Endothelial cell of umbilical vein (primary cell): ENCODE data around the gene FMO1. TPM values are rescaled to one million over a fixed set of nuclear protein-coding genes. Genes with fewer than 3 reads are reported as not detected.

ENCODE experiments used
- BruUV-seq: library from RNA; stranded (reverse); fragments of 400-500 nt; replicated peaks from 2 replicates; lab custom pipeline; 2021; lab: Mats Ljungman, UMichigan
- CTCF ChIA-PET: fragments of 300-600, 350-600 bp; sonication (Branson Sonifier 250); formaldehyde crosslinking; loops from one replicate; lab custom pipeline; 2021; ENCODE audit warnings: antibody characterized with exemption, inconsistent platforms; lab: Charles Lee
- POLR2A ChIA-PET: fragments of 300-600, 350-600 bp; sonication (Branson Sonifier 250); formaldehyde crosslinking; loops from one replicate; lab custom pipeline; 2021; ENCODE audit warnings: antibody characterized with exemption, inconsistent platforms; lab: Charles Lee
- DNase-seq: peaks from one replicate; pipeline ENCODE4 v3.0.0-alpha.2; 2011; ENCODE audit warnings: low read depth, low spot score
- FAIRE-seq: peaks from 2 replicates; lab custom pipeline; 2011; peaks lifted over from hg19 to GRCh38; lab: Jason Lieb, UNC
- H2AFZ ChIP-seq: 2 replicates; pipeline ENCODE4 v1.6.0; 2012; ENCODE audit warnings: low read depth, low read length, control low read depth, inconsistent platforms
- H3K27ac ChIP-seq: 2 replicates; pipeline ENCODE4 v1.5.1; 2011; ENCODE audit warnings: low read depth, mild to moderate bottlenecking, control low read depth, low read length, moderate library complexity; ENCODE audit not compliant: insufficient read depth
- H3K27me3 ChIP-seq, 2 experiments: 2 replicates each; pipeline versions ENCODE4 v1.6.0 to v1.6.1; 2011; ENCODE audit warnings: low read length in 2 of 2, mixed read lengths in 1 of 2; ENCODE audit not compliant: control insufficient read depth in 2 of 2, insufficient read depth in 2 of 2
- H3K36me3 ChIP-seq, 2 experiments: 2 replicates in 1 of 2; 3 replicates in 1 of 2; pipeline ENCODE4 v1.5.1; 2011; ENCODE audit warnings: low read length in 2 of 2, mild to moderate bottlenecking in 1 of 2, moderate library complexity in 1 of 2; ENCODE audit not compliant: control insufficient read depth in 2 of 2, insufficient read depth in 2 of 2; ENCODE audit errors: extremely low read depth in 1 of 2
- H3K4me1 ChIP-seq: 3 replicates; pipeline ENCODE4 v1.5.1; 2011; ENCODE audit warnings: mild to moderate bottlenecking, low read length; ENCODE audit not compliant: control insufficient read depth, insufficient read depth; ENCODE audit errors: extremely low read depth
- H3K4me2 ChIP-seq: 2 replicates; pipeline ENCODE4 v1.6.1; 2011; ENCODE audit warnings: low read length, control low read depth, mixed read lengths; ENCODE audit not compliant: insufficient read depth
- H3K4me3 ChIP-seq, 3 experiments: fragments of 200-600 bp in 1 of 3; sonication (generic), shearing (Covaris generic) in 1 of 3; replicated peaks in 1 of 3; 2 replicates each; pipeline ENCODE4 v1.5.1; 2011 to 2016; ENCODE audit warnings: control low read depth in 3 of 3, low read length in 3 of 3, mild to moderate bottlenecking in 2 of 3, inconsistent platforms in 1 of 3, low read depth in 1 of 3, moderate library complexity in 1 of 3; ENCODE audit not compliant: insufficient read depth in 1 of 3
- H3K79me2 ChIP-seq: 2 replicates; pipeline ENCODE4 v1.6.0; 2012; ENCODE audit warnings: low read length, inconsistent platforms; ENCODE audit not compliant: control insufficient read depth, insufficient read depth
- H3K9ac ChIP-seq: replicated peaks from 2 replicates; pipeline ENCODE3; 2011; ENCODE audit warnings: low read length, control low read depth; ENCODE audit not compliant: insufficient read depth; ENCODE audit errors: extremely low read depth
- H3K9me1 ChIP-seq: replicated peaks from 3 replicates; pipeline ENCODE4 v1.6.0; 2011; ENCODE audit warnings: mild to moderate bottlenecking, low read length; ENCODE audit not compliant: control insufficient read depth, insufficient read depth; ENCODE audit errors: extremely low read depth
- H3K9me3 ChIP-seq: replicated peaks from 2 replicates; pipeline ENCODE4 v1.5.1; 2012; ENCODE audit warnings: low read length, inconsistent platforms; ENCODE audit not compliant: control insufficient read depth, insufficient read depth
- H4K20me1 ChIP-seq: replicated peaks from 2 replicates; pipeline ENCODE3; 2011; ENCODE audit warnings: mild to moderate bottlenecking, low read length; ENCODE audit not compliant: control insufficient read depth, insufficient read depth; ENCODE audit errors: extremely low read depth
- EZH2 ChIP-seq: IDR thresholded peaks from 2 replicates; pipeline ENCODE4 v1.6.1; 2012; ENCODE audit warnings: borderline replicate concordance, low read depth, mild to moderate bottlenecking, moderate library complexity, low read length, inconsistent platforms; ENCODE audit not compliant: severe bottlenecking
- FOS ChIP-seq: IDR thresholded peaks from 2 replicates; pipeline ENCODE4 v1.6.1; 2011; ENCODE audit warnings: mild to moderate bottlenecking, low read length, moderate library complexity, borderline replicate concordance; ENCODE audit not compliant: insufficient read depth
- GATA2 ChIP-seq: IDR thresholded peaks from 2 replicates; pipeline ENCODE4 v1.7.0; 2011; ENCODE audit warnings: low read depth, mild to moderate bottlenecking, moderate library complexity, mixed read lengths, low read length; ENCODE audit not compliant: insufficient read length, insufficient read depth
- JUN ChIP-seq: IDR thresholded peaks from 2 replicates; pipeline ENCODE4 v1.6.1; 2011; ENCODE audit warnings: borderline replicate concordance, low read depth; ENCODE audit not compliant: insufficient read length, insufficient read depth
- MYC ChIP-seq: IDR thresholded peaks from one replicate; pipeline ENCODE4 v1.6.1; 2011; ENCODE audit warnings: mild to moderate bottlenecking, low read depth, low read length
- POLR2A ChIP-seq: IDR thresholded peaks from 2 replicates; pipeline ENCODE4 v1.6.1; 2012; ENCODE audit warnings: low read depth, mild to moderate bottlenecking, control low read depth, low read length
- POLR2AphosphoS5 ChIP-seq: IDR thresholded peaks from 2 replicates; pipeline ENCODE4 v1.6.1; 2012; ENCODE audit warnings: low read depth, mild to moderate bottlenecking, control low read depth, low read length, moderate library complexity; ENCODE audit not compliant: insufficient read depth
- dilution Hi-C: fragments of 300-500 bp; cut with MboI; formaldehyde crosslinking; loops from one replicate; pipeline ENCODE4 v1.15.0; 2019; ENCODE audit warnings: low sequenced_read_pairs; ENCODE audit not compliant: extremely low pct_ligation_motif_present
- intact Hi-C: fragments of 100-400 bp; cut with micrococcal nuclease; formaldehyde crosslinking; loops from one replicate; pipeline ENCODE4 v1.10.0; 2022
- polyA plus RNA-seq, 4 experiments: library from polyadenylated mRNA; depleted of rRNA in 3 of 4; stranded (reverse) in 3 of 4; unstranded in 1 of 4; fragments of >200 nt; gene quantifications; 2 replicates each; pipeline versions ENCODE4 v1.2.1 to v1.2.3, GENCODE V29; 2011 to 2012; ENCODE audit warnings: missing spikeins in 1 of 4
- total RNA-seq: library from RNA; stranded (reverse); gene quantifications from 2 replicates; pipeline ENCODE4 v1.2.3, GENCODE V29; 2021
- TF ChIP-seq, protein P1 (sequence below): IDR thresholded peaks from 2 replicates; pipeline ENCODE4 v1.6.1; 2011; ENCODE audit not compliant: insufficient read depth, insufficient read length
- TF ChIP-seq, protein P2 (sequence below), 2 donors: IDR thresholded peaks; 1 replicate in 1 of 2; 2 replicates in 1 of 2; pipeline ENCODE4 v1.5.1; 2011; ENCODE audit warnings: low read length in 2 of 2, mild to moderate bottlenecking in 2 of 2, moderate library complexity in 2 of 2, control low read depth in 1 of 2, inconsistent platforms in 1 of 2, low read depth in 1 of 2; ENCODE audit not compliant: insufficient read depth in 1 of 2; ENCODE audit errors: extremely low read depth in 1 of 2

FMO1 gene
- total and polyA plus RNA-seq, 2 donors (not counting 3 experiments of a cell fraction or from before 2014, with no cell fraction given): not detected

- ChIA-PET CTCF (interaction anchor here (1.0 to 3.1 kb wide), 2 partner anchors 10 to 18 kb away, joined by 3 to 8 read pairs; partner anchors contain the start of gene FMO4), POLR2A (no interaction called here)
- H3K27me3 ChIP-seq: no peaks in the 10 kb centered on the region
- no peak for FAIRE-seq
- no peaks in the 10 kb centered on the region for H3K9me3 ChIP-seq
- no peak for DNase-seq
- H3K27ac ChIP-seq: no peak overlapping the region
- no peaks in the 10 kb centered on the region for H3K36me3 ChIP-seq
- no peak overlapping the region for H3K4me2 ChIP-seq
- TF ChIP-seq, protein P1, sequence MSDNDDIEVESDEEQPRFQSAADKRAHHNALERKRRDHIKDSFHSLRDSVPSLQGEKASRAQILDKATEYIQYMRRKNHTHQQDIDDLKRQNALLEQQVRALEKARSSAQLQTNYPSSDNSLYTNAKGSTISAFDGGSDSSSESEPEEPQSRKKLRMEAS: no peak
- TF ChIP-seq MYC (no peak), GATA2 (no peak), POLR2A (no peak), JUN (no peak), FOS (no peak), POLR2AphosphoS5 (no peak), EZH2 (no peak)
- TF ChIP-seq, protein P2, sequence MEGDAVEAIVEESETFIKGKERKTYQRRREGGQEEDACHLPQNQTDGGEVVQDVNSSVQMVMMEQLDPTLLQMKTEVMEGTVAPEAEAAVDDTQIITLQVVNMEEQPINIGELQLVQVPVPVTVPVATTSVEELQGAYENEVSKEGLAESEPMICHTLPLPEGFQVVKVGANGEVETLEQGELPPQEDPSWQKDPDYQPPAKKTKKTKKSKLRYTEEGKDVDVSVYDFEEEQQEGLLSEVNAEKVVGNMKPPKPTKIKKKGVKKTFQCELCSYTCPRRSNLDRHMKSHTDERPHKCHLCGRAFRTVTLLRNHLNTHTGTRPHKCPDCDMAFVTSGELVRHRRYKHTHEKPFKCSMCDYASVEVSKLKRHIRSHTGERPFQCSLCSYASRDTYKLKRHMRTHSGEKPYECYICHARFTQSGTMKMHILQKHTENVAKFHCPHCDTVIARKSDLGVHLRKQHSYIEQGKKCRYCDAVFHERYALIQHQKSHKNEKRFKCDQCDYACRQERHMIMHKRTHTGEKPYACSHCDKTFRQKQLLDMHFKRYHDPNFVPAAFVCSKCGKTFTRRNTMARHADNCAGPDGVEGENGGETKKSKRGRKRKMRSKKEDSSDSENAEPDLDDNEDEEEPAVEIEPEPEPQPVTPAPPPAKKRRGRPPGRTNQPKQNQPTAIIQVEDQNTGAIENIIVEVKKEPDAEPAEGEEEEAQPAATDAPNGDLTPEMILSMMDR (IDR thresholded peaks at IDR 0.05; ENCODE audit: extremely low read depth in 1 of 2, insufficient read depth in 1 of 2, low read depth in 1 of 2, low read length in 2 of 2): no peak
- H3K79me2 ChIP-seq: no peaks in the 10 kb centered on the region
- no peak overlapping the region for H2AFZ ChIP-seq
- BruUV-seq: no TSS peak
- intact Hi-C loops: no loop called here
- dilution Hi-C loops: no loop called here
- no peaks in the 10 kb centered on the region for H3K4me1 ChIP-seq
- H4K20me1 ChIP-seq: no peaks in the 10 kb centered on the region
- no peak overlapping the region for H3K9ac ChIP-seq
- H3K4me3 ChIP-seq: no peak overlapping the region
- H3K9me1 ChIP-seq: no peaks in the 10 kb centered on the region
Measured at GRCh38 chr1:171295821-171296220, 47.5 kb downstream of the FMO1 start.
